A549 (cell line): Measurements from ENCODE around the gene ITIH3. TPM values are rescaled to one million over a fixed set of nuclear protein-coding genes. Genes with fewer than 3 reads are reported as not detected.

Source experiments
- ATAC-seq, 2 experiments: fragments of 200-7000 bp in 1 of 2; fragments of >200 bp in 1 of 2; cut with Nextera tagmentation in 1 of 2; cut with Tn5 transposase in 1 of 2; 3 replicates each; pipeline versions ENCODE4 v1.8.0 to v1.9.1; 2018 to 2020; ENCODE audit warnings: mild to moderate bottlenecking in 1 of 2, moderate library complexity in 1 of 2
- CTCF ChIA-PET: fragments of 300-600 bp; sonication (Branson Sonifier 250); formaldehyde crosslinking; extraction: SDS; loops from one replicate; lab custom pipeline; 2021; ENCODE audit warnings: antibody characterized with exemption, inconsistent platforms; lab: Yijun Ruan, JAX
- POLR2A ChIA-PET: fragments of 350-600 bp; formaldehyde crosslinking; extraction: SDS; loops from one replicate; lab custom pipeline; 2021; ENCODE audit warnings: antibody characterized with exemption, inconsistent platforms; lab: Yijun Ruan, JAX
- DNase-seq, 2 experiments: peaks; one replicate each; pipeline versions ENCODE4 v3.0.0 to v3.0.0-alpha.2; 2011 to 2016; ENCODE audit warnings: low read depth in 1 of 2, low spot score in 1 of 2
- FAIRE-seq: peaks from 2 replicates; lab custom pipeline; 2011; peaks lifted over from hg19 to GRCh38; lab: Jason Lieb, UNC
- H3K27ac ChIP-seq, 2 experiments: fragments of >200 bp; sonication (Bioruptor Twin); formaldehyde crosslinking; 3 replicates each; pipeline ENCODE4 v1.5.1; 2016 to 2017
- H3K4me1 ChIP-seq: fragments of >200 bp; sonication (Bioruptor Twin); formaldehyde crosslinking; 3 replicates; pipeline ENCODE4 v1.6.1; 2016
- H3K4me2 ChIP-seq: fragments of >200 bp; sonication (Bioruptor Twin); formaldehyde crosslinking; 3 replicates; pipeline ENCODE4 v1.6.1; 2016
- H3K4me3 ChIP-seq: fragments of >200 bp; sonication (Bioruptor Twin); formaldehyde crosslinking; 3 replicates; pipeline ENCODE4 v1.5.1; 2016
- H3K9me3 ChIP-seq: fragments of >200 bp; sonication (Bioruptor Twin); formaldehyde crosslinking; 3 replicates; pipeline ENCODE4 v1.6.1; 2016
- CEBPB ChIP-seq, 2 experiments: fragments of >200 bp in 1 of 2; sonication (Bioruptor Twin) in 1 of 2; formaldehyde crosslinking in 1 of 2; IDR thresholded peaks; 2 replicates each; pipeline ENCODE4 v1.6.1; 2012 to 2016
- EHF ChIP-seq: fragments of 250-450 bp; sonication (Bioruptor Pico); IDR thresholded peaks from 2 replicates; pipeline ENCODE4 v1.5.0; 2020; ENCODE audit warnings: mild to moderate bottlenecking
- EP300 ChIP-seq, 2 experiments: fragments of >200 bp; sonication (Bioruptor Twin); formaldehyde crosslinking; IDR thresholded peaks; 2 replicates in 1 of 2; 3 replicates in 1 of 2; pipeline ENCODE4 v1.6.1; 2016 to 2017
- FOSL2 ChIP-seq, 2 experiments: fragments of 450-650 bp in 1 of 2; fragments of >200 bp in 1 of 2; sonication (Bioruptor Twin) in 1 of 2; formaldehyde crosslinking; IDR thresholded peaks; 2 replicates each; pipeline versions ENCODE4 v1.5.0 to v1.6.1; 2016 to 2020; ENCODE audit warnings: mild to moderate bottlenecking in 1 of 2, moderate library complexity in 1 of 2
- HOXB5 ChIP-seq: fragments of 250-450 bp; sonication (Bioruptor Pico); IDR thresholded peaks from 2 replicates; pipeline ENCODE4 v1.5.0; 2020; ENCODE audit warnings: mild to moderate bottlenecking, moderate library complexity
- KDM1A ChIP-seq: fragments of 200-600 bp; sonication (generic); IDR thresholded peaks from 2 replicates; pipeline ENCODE4 v1.6.1; 2016; ENCODE audit warnings: low read depth, mild to moderate bottlenecking
- MAFK ChIP-seq: fragments of 450-650 bp; IDR thresholded peaks from 2 replicates; pipeline ENCODE4 v1.6.1; 2014; ENCODE audit not compliant: partially characterized antibody
- MYC ChIP-seq: IDR thresholded peaks from 2 replicates; pipeline ENCODE4 v1.6.1; 2012; ENCODE audit warnings: mild to moderate bottlenecking, inconsistent platforms, low read length, improper control_type of control experiment, borderline replicate concordance
- NPAS2 ChIP-seq: fragments of 250-450 bp; sonication (Bioruptor Pico); IDR thresholded peaks from 2 replicates; pipeline ENCODE4 v1.8.0; 2022; ENCODE audit warnings: mild to moderate bottlenecking, moderate library complexity, borderline replicate concordance
- PHF8 ChIP-seq: fragments of 200-600 bp; sonication (generic); IDR thresholded peaks from 2 replicates; pipeline ENCODE4 v1.6.1; 2016; ENCODE audit warnings: low read depth, mild to moderate bottlenecking, antibody characterized with exemption, moderate library complexity, borderline replicate concordance
- POLR2A ChIP-seq: IDR thresholded peaks from 2 replicates; pipeline ENCODE4 v1.6.1; 2012; ENCODE audit warnings: mild to moderate bottlenecking, low read length
- POLR2AphosphoS2 ChIP-seq: conservative IDR thresholded peaks from 2 replicates; pipeline ENCODE4 v1.6.1; 2012; ENCODE audit warnings: low read length, improper control_type of control experiment, inconsistent platforms
- RNF2 ChIP-seq: fragments of 200-600 bp; sonication (generic); IDR thresholded peaks from 2 replicates; pipeline ENCODE4 v1.6.1; 2016; ENCODE audit warnings: low read depth, mild to moderate bottlenecking, antibody characterized with exemption, moderate library complexity, borderline replicate concordance
- TP53 ChIP-seq: fragments of 250-450 bp; sonication (Bioruptor Pico); IDR thresholded peaks from 2 replicates; pipeline ENCODE4 v1.5.0; 2021; ENCODE audit warnings: mild to moderate bottlenecking, moderate library complexity
- WGBS: methylation state at CpG from one replicate; pipeline ENCODE4 v1.1.6; 2017; ENCODE audit errors: missing lambda C conversion rate; 5-methylcytosine and 5-hydroxymethylcytosine counted together
- polyA plus RNA-seq, 4 experiments: library from polyadenylated mRNA; depleted of rRNA in 3 of 4; stranded (reverse); fragments of >200 nt; fragmentation: RNase III in 1 of 4; extraction: RNeasy Plus Mini Kit Qiagen cat#74134 plus additional on column Dnase treatment in 1 of 4; gene quantifications; 2 replicates in 3 of 4; 3 replicates in 1 of 4; pipeline ENCODE4 v1.2.3, GENCODE V29; 2011 to 2017
- TF ChIP-seq, protein P1 (sequence below): IDR thresholded peaks from 2 replicates; pipeline ENCODE4 v1.6.1; 2012; ENCODE audit warnings: low read depth, borderline replicate concordance

ITIH3 gene
- polyA plus RNA-seq, 2 of the 4 experiments (the other 2 are of a cell fraction): 0.09 TPM; not detected in 1

DNA sequence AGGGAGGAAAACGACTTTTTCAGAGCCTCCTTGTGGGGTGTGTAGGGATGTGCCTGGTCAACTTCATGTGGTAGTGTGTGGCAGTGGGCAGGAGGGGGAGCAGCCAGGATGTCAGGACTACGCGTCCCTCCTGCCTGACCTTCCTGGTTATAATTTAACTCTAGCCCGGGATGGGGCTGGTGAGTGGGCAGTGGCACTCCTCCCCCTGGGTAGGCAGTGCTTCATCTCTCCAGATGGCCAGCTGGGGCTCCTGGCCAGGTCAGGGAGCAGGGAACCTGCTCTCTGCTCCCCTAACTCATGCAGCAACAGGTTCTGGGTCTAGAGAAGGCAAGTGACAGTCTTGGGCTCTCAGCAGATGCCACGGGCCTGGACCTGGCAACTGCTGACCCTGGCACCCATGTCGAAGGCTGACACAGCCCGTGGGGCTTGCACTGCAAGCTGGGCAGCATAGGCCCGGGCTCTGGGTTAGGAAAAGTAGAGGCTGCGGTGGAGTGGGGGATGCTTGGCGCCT, 33.3 kb downstream of the ITIH3 start:
- ChIA-PET POLR2A (no interaction called here), CTCF (no interaction called here)
- H3K9me3 ChIP-seq: no peaks in the 10 kb centered on the region
- H3K4me2 ChIP-seq: peak overlapping the region; percentile 46
- FAIRE-seq (no peak), DNase-seq (peak; percentile 17 to 37), ATAC-seq (peak; percentile 49 to 78; a peak in 4 of 6 replicates)
- TF ChIP-seq KDM1A: no peak
- no peak overlapping the region for H3K4me3 ChIP-seq
- peaks cover 25% of the 10 kb centered on the region for H3K4me1 ChIP-seq
- WGBS: 48% methylated on average over 9 of the region's 10 CpGs
- H3K27ac ChIP-seq: peak overlapping the region in 1 of 2 experiments; percentile 38; a peak in 2 of 6 replicates

- POLR2A ChIA-PET: no interaction called here
- TF ChIP-seq EP300 (IDR thresholded peaks at IDR 0.05): no peak
- TF ChIP-seq, protein P1, sequence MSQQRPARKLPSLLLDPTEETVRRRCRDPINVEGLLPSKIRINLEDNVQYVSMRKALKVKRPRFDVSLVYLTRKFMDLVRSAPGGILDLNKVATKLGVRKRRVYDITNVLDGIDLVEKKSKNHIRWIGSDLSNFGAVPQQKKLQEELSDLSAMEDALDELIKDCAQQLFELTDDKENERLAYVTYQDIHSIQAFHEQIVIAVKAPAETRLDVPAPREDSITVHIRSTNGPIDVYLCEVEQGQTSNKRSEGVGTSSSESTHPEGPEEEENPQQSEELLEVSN: no peak
- TF ChIP-seq POLR2A: no peak
- no peak for TF ChIP-seq TP53 (CRISPR knock-in tag)
- TF ChIP-seq, all 56 proteins: peak for 0
- Histone ChIP-seq H3K9me3 (no peaks in the 10 kb centered on the region), H3K4me1 (peaks cover 25% of the 10 kb centered on the region), H3K4me2 (no peak overlapping the region), H3K27ac (no peak overlapping the region), H3K4me3 (no peak overlapping the region)
- DNase-seq (no peak), ATAC-seq (no peak), FAIRE-seq (no peak)
- CTCF ChIA-PET: interaction anchor here (0.7 to 0.9 kb wide), 2 partner anchors 9 to 20 kb away, joined by 3 read pairs; no protein-coding TSS in a partner anchor
- 89% methylated on average over 2 of the region's 3 CpGs for WGBS
Measured at GRCh38 chr3:52829482-52829881, 34.9 kb downstream of the ITIH3 start.

GRCh38 chr3:52829906-52830463, 35.4 kb downstream of the ITIH3 start:
- FAIRE-seq: no peak
- CTCF ChIA-PET: interaction anchor here (0.7 to 0.9 kb wide), 2 partner anchors 9 to 21 kb away, joined by 3 read pairs; no protein-coding TSS in a partner anchor

GRCh38 chr3:52830535-52831258, 36.1 kb downstream of the ITIH3 start, which contains the start of gene ITIH4:
Gene ITIH4 (minus strand): TSS chr3:52830672. CDS start chr3:52830642, 30 bp downstream.
- Histone ChIP-seq H3K4me1 (peaks cover 25% of the 10 kb centered on the region), H3K27ac (peak within 1 kb of the TSS in 1 of 2 experiments; percentile 60; a peak in 3 of 6 replicates), H3K4me3 (no peak within 1 kb of the TSS), H3K4me2 (peak within 1 kb of the TSS; percentile 48), H3K9me3 (no peaks in the 10 kb centered on the region)
- ATAC-seq (no peak), FAIRE-seq (no peak), DNase-seq (no peak)
- TF ChIP-seq MYC (no peak), EHF (CRISPR knock-in tag) (no peak), NPAS2 (no peak), CEBPB (IDR thresholded peaks at IDR 0.05) (no peak)
- TF ChIP-seq, protein P1: no peak
- ChIA-PET POLR2A (no interaction called here), CTCF (no interaction called here)
- WGBS: 82% methylated on average over 12 of the region's 16 CpGs

More at GRCh38 chr3:52829906-52830463, 35.4 kb downstream of the ITIH3 start:
- H3K4me1 ChIP-seq: peaks cover 25% of the 10 kb centered on the region
- POLR2A ChIA-PET: no interaction called here
- no peaks in the 10 kb centered on the region for H3K9me3 ChIP-seq
- no peak overlapping the region for H3K4me2 ChIP-seq
- H3K4me3 ChIP-seq: no peak overlapping the region
- H3K27ac ChIP-seq: no peak overlapping the region
- no peak for ATAC-seq
- DNase-seq: no peak
- TF ChIP-seq MAFK: peak; percentile 35
- no peak for TF ChIP-seq EP300 (IDR thresholded peaks at IDR 0.05)
- 91% methylated on average over 10 of the region's 10 CpGs for WGBS

- peak; percentile 43 to 49 for DNase-seq
- no peak overlapping the region for H3K4me3 ChIP-seq
- peak overlapping the region; percentile 48 for H3K4me2 ChIP-seq
- ChIA-PET CTCF (no interaction called here), POLR2A (interaction anchor here (0.5 kb wide), 1 partner anchor 123 kb away, joined by 3 read pairs; no protein-coding TSS in a partner anchor)
- TF ChIP-seq HOXB5 (CRISPR knock-in tag): no peak
- 0 out of 2 replicates have a peak, but pooled peaks have one; percentile 10 for TF ChIP-seq FOSL2 (IDR thresholded peaks at IDR 0.05)
- TF ChIP-seq FOSL2 (CRISPR knock-in tag; IDR thresholded peaks at IDR 0.05): peak; percentile 80
- no peak for TF ChIP-seq PHF8
- no peak for TF ChIP-seq RNF2
- no peak for TF ChIP-seq POLR2AphosphoS2
- peak overlapping the region in 1 of 2 experiments; percentile 60; a peak in 3 of 6 replicates for H3K27ac ChIP-seq
- H3K9me3 ChIP-seq: no peaks in the 10 kb centered on the region
- no peak for FAIRE-seq
- H3K4me1 ChIP-seq: peaks cover 25% of the 10 kb centered on the region
- peak; percentile 71 to 73 for ATAC-seq
- 48% methylated on average over 7 of the region's 21 CpGs for WGBS
Measured at GRCh38 chr3:52831500-52832301, 37.1 kb downstream of the ITIH3 start.
